T-helper 1 cell treated with Interleukin-12 subunit alpha and Interleukin-12 subunit beta and Interleukin-4 antibody, amounts not matched to agents 30 ng/mL and 1 ng/mL, for 36 hours (primary cell): ENCODE data around the gene SLCO2A1. TPM values are rescaled to one million over a fixed set of nuclear protein-coding genes. Genes with fewer than 3 reads are reported as not detected.

Experiments used
- intact Hi-C: fragments of 100-400 bp; cut with micrococcal nuclease; formaldehyde crosslinking; loops from one replicate; pipeline ENCODE4 v1.15.1; 2024
- total RNA-seq: library from RNA; stranded (reverse); gene quantifications from 2 replicates; pipeline ENCODE4 v1.2.3, GENCODE V29; 2022

SLCO2A1 gene
- total RNA-seq, 1 donor from 2014 or later = not detected

DNA sequence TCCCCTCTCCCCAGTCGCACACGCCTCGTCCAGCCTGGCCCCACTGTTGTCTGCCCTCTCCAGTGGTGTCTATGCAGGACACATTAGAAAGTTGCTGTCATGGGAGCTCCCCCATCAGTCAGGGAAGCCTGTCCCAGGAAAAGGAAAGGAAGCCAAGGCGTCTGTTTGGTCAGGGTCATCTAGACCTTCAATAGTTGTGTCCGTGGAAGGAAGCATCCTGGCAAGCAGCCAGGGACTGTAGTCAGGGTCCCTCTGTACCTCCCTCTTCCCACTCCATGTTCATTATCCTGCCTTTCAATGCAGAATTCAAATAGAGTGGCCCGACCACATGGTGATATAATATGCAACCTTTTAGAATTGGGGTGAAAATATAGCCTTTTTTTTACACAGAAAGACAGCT is 73.4 kb downstream of the SLCO2A1 start:
- intact Hi-C loops = no loop called here

- intact Hi-C loops = no loop called here
These were observed 73.8 kb downstream of the SLCO2A1 start for GRCh38 chr3:133955892-133956291.

DNA sequence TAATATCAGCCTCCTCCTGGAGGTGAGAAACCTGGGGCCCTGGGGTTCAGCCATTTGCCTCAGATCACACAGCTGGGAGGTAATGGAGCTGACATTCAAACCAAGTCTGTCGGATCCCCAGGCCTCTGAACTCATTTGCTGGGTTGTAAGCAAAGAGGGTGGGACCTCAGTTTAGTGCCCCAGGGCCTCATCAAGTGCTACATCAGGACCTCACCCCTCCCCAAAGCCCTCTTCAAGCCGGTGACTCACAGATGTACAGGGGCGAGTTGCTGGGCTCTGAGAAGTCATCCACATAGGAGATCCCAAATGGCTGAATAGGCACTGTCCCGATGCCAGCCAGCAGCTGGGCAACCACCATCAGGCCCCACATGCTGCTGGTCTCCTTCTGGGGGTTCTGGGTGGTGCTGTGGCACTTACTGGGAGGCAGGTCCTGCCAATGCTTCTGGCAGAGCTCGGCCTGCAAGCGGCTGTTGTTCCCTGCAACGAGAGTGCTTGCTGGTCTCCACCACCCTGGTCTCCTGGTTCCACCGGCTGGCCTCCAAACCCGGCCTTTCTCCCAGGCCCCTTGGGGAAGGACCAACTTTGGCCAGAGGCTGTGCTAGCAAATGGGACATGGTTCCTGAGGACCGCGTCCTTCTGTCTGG is 74.9 kb downstream of the SLCO2A1 start:
- intact Hi-C loops = no loop called here

DNA sequence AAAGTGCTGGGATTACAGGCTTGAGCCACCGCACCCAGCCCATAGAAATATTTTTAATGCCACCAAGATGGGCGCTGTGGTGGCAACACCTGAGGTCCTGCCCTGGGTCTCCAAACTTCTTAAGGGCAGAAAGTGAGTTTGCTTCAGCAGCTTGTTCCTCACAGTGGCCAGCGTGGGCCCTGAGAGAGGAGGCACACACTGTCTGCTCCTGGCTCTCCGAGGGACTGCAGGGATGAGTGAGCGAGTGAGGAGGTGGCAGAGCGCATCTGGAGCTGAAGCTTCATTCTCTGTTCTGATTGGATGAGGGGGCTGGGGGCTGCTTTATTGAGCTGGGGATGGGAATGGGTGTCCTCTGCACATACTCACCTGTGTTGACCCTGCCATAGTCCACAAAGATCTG is 76.4 kb downstream of the SLCO2A1 start:
- intact Hi-C loops = no loop called here

DNA sequence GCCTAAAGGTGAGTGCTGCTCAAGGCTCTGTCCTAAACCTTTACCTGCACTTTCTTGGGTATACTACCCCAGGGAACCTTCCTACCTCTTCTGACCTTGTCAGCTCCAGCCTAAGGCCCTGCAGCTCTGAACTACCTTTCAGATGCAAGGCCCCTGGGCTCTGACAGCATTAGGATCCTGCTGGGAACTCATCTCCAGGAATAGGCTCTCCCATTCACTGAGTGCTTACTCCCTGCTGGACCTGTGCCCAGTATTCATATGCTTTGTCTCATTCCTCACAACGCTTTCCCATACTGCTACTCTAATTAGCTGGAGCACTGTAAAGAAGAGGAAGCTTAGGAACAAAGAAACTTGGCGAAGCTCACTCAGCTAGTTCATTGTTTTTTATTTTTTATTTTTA is 80.3 kb downstream of the SLCO2A1 start:
- intact Hi-C loops = no loop called here

GRCh38 chr3:133948996-133949395 is 80.7 kb downstream of the SLCO2A1 start:
- intact Hi-C loops = no loop called here

DNA sequence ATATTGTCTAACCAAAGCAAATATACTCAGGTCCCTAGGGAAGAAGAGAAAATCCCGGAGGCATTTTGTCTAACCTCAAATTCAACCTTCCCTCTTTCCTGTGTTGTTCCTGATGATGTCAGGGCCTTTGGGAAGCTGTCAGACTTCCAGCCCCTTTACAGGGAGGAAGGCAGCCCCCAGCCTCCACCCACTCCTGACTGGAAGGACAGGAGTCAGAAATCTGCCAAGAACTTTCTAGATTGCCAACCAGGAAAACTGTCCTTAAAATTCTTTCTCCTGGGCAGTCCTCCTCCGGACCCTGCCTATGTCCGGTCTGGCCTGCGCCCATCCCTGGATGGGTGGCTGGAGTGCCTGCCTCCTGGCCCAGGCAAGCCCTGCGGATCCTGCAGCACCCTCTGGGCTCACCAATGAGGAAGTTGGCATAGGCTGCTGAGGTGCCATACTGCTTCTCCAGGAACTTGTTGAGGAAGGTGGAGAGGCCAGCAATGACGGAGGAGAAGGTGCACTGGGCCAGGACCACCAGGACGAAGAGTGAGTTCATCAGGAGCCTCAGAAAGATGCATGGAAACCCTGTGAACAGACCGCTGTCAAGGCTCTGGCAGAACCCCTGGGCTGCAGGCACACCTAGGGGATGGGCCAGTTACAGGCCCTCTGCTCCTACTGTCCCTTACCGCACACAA is 81.5 kb downstream of the SLCO2A1 start:
- intact Hi-C loops = no loop called here

DNA sequence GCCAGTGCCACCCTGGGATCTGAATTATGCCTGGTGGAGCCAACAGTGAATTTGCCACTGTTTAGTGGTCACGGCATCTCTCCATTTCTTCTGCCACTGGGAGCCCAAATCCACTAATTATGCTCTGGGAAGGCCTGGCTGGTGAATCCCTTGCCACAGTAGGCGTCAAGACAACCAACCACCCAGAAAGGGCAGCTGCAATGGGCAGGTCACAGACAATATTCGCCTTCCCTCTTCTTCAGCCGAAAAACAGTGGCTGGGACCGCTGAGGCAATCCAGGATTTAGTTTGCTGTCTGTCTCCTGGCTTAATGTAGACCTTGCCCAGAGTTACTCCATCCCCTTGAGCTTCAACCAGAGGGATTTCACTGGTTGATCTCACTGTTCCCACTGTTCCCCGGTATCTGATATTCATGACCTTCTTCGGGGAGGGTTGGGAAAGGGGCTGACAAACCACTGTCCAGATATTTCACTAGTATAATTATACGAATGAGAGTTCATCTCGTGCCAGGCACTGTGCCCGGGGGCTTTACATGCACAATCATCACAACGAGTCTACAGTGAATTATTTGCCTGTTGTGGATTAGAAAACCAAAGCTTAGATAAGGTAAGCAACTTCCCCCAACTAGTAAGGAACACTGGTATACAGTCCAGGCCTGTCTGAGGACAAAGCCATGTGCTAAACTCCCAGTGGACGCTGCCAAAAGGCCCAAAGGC is 84.2 kb downstream of the SLCO2A1 start:
- intact Hi-C loops = no loop called here

DNA sequence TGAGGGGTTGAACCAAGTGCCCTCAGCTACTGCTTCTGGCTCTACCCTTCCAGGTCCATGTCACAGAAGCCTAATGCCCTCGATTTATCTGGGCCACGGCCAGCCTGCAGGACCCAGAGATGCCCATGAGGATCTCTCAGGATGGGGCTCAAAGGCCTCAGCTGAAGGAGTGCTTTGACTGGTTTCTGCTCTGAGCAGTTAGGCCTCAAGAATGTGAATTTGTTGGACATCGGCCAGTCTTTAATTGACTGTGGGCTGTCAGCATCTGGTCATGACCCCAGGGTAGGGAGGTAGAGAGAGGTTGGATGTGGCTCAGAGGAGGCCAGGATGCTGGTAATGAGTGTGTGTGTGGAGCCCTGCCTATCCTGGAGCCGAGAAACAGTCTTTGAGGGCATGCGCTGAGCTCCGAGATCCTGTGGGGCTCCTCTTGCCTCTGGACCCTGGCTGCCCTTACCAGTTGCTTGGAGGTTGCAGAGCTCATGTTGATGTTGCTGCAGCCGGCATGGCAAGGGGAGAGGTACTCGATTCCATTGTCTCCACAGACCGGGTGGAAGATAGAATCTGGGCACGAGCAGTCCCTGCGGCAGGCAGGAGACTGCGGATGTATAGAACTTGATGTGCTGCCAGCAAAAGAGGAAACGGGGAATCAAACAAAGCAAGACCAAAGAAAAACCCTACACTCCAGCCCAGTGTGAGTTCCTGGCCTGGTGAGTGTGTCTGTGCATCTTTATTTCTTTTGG is 84.9 kb downstream of the SLCO2A1 start:
- intact Hi-C loops = no loop called here

GRCh38 chr3:133944181-133944580 is 85.5 kb downstream of the SLCO2A1 start:
- intact Hi-C loops = no loop called here

- intact Hi-C loops = no loop called here
These were observed 86.0 kb downstream of the SLCO2A1 start for GRCh38 chr3:133943639-133944141.

- intact Hi-C loops = no loop called here
These were observed 86.6 kb downstream of the SLCO2A1 start for GRCh38 chr3:133943031-133943535.

GRCh38 chr3:133941415-133941821 is 88.3 kb downstream of the SLCO2A1 start:
- intact Hi-C loops = no loop called here

- intact Hi-C loops = no loop called here
These were observed 89.2 kb downstream of the SLCO2A1 start for GRCh38 chr3:133940536-133940935.

- intact Hi-C loops = no loop called here
These were observed 90.3 kb downstream of the SLCO2A1 start for GRCh38 chr3:133939463-133939835.

DNA sequence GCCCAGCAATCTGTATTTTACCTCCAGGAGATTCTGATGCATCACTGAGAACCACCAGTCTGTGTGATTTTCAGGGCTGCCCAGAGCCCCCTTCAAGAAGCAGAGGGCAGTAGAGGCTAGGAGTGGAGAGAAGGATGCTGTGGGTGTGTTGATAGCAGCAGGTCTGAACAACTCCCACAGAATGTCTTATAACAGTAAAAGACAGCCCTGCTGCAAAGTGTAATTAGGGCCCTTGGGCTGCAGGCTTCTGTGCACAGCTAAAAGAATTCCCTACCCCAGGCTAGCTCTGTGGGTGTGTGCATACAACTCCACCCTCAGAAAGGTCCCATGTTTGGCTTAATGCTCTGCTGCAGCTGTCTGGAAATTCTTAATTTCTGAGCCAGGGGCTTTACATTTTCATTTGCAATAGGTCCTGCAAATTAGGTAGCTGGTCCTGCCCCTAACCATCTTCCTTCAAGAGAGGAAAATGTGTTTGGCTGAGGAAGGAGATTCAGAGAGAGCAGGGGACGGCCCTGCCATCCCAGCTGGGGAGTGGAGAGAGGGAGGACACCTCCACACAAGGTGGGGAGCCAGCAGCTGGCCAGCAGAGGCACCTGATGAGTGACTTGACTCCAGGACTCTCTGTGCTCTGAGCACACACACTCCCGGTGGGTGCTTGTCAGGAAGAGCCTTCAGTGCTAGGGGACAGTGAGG is 90.8 kb downstream of the SLCO2A1 start:
- intact Hi-C loops = no loop called here

DNA sequence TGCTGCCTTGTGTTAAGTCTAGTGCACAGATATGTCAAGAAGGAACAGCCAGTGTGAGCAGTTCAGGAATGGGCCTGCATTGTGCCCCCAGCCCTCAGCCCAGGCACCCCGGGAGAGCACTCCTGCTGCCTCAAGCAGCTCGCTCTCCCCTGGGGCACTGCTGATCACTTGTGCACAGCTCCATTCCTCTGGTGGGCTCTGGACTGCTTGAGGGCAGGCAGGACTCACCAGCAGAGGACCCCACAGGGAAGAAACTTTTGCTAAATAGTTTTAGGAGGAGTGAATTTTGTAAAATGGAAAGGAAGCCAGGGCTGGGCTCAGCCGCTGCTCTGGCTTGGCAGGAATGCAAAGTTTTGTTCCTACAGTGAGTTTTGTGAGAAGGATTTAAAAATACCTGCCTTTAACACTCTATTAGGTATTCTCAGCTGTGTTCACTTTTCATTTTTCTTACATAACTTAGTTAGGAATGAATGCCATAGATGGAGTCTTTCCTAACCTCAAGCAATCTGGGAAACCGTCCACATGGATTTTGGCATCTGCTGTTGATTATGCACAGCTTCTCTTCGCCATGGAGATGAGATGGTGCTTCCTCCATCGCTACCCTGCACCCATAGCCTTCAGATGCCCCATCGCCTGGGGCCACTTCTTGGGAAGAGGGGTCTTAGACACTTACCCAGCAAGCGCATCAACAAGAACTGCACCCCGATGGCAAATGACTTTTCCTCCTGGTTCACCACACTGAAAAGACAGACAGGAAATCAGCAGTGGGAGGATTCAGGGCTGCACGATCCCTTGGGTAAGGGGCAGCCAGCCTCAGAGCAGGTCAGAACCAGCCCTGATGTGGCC is 91.7 kb downstream of the SLCO2A1 start:
- intact Hi-C loops = no loop called here

- intact Hi-C loops = no loop called here
These were observed 92.6 kb downstream of the SLCO2A1 start for GRCh38 chr3:133937061-133937686.
